Aorta (tissue), 5 donors: ENCODE measurements around the gene KCNJ15. TPM values are rescaled to one million over a fixed set of nuclear protein-coding genes. Genes with fewer than 3 reads are reported as not detected.

ENCODE experiments used
- ATAC-seq: fragments of 200-7000 bp; cut with Tn5 transposase; one replicate; pipeline ENCODE4 v1.9.1; 2022; ENCODE audit warnings: moderate library complexity; ENCODE audit not compliant: low FRiP score
- DNase-seq, 2 donors: peaks; one replicate each; pipeline ENCODE4 v3.0.0-alpha.2; 2020
- H3K27ac ChIP-seq, 2 donors: one replicate each; pipeline ENCODE4 v1.5.1; 2013; ENCODE audit warnings: low read length in 2 of 2, mild to moderate bottlenecking in 2 of 2, moderate library complexity in 2 of 2, control low read depth in 1 of 2, inconsistent platforms in 1 of 2, low read depth in 1 of 2
- H3K27me3 ChIP-seq, 2 donors: one replicate each; pipeline ENCODE4 v1.6.1; 2013; ENCODE audit warnings: control low read depth in 1 of 2, low read length in 1 of 2, mild to moderate bottlenecking in 1 of 2, moderate library complexity in 1 of 2; ENCODE audit not compliant: insufficient read depth in 2 of 2, control insufficient read depth in 1 of 2
- H3K36me3 ChIP-seq, 2 donors: one replicate each; pipeline ENCODE4 v1.6.1; 2013; ENCODE audit warnings: control low read depth in 1 of 2, low read length in 1 of 2, mild to moderate bottlenecking in 1 of 2; ENCODE audit not compliant: insufficient read depth in 2 of 2, control insufficient read depth in 1 of 2
- H3K4me1 ChIP-seq, 2 donors: one replicate each; pipeline ENCODE4 v1.6.1; 2013; ENCODE audit warnings: low read length in 2 of 2, control low read depth in 1 of 2, mild to moderate bottlenecking in 1 of 2, moderate library complexity in 1 of 2; ENCODE audit not compliant: insufficient read depth in 2 of 2, control insufficient read depth in 1 of 2
- H3K4me3 ChIP-seq, 2 donors: one replicate each; pipeline ENCODE4 v1.5.1; 2013; ENCODE audit warnings: low read length in 2 of 2, control low read depth in 1 of 2, mild to moderate bottlenecking in 1 of 2
- H3K9me3 ChIP-seq: one replicate; pipeline ENCODE4 v1.6.1; 2013; ENCODE audit warnings: mild to moderate bottlenecking, low read length; ENCODE audit not compliant: control insufficient read depth
- WGBS, 2 donors: extraction: QIAGEN DNeasy Blood & Tissue Kit; methylation state at CpG; one replicate each; pipeline ENCODE4 v1.1.7; 2013; 5-methylcytosine and 5-hydroxymethylcytosine counted together
- intact Hi-C, 2 donors: fragments of 100-400 bp; cut with DNase I; formaldehyde crosslinking; loops; one replicate each; pipeline versions ENCODE4 v1.14.2 to v1.15.0; 2022
- polyA plus RNA-seq, 2 donors: library from polyadenylated mRNA; stranded (reverse); fragments of 200-250 nt; gene quantifications; one replicate each; pipeline ENCODE4 v1.2.3, GENCODE V29; 2013
- total RNA-seq, 2 donors: library from RNA; stranded (reverse); fragmentation: NEBNext Ultra II Directional; extraction: Animal tissue kit (Norgen Biotek cat#: 25700); gene quantifications; one replicate each; pipeline ENCODE4 v1.2.1, GENCODE V29; 2021
- donor health status: healthy with polysubstance abuse.
- donor health status: Bipolar disorder and iron deficiency.
- donor health status: DM: no; HTN: no; CAD: no.
- donor health status: DM: no; HTN: no; CAD: no.
- donor health status: DM: yes; HTN: yes; CAD: no.

The KCNJ15 gene
- total and polyA plus RNA-seq, 4 donors = 0.05 to 2.7 (median 1.5) TPM

- H3K4me1 ChIP-seq = peaks cover 0 to 3% of the 10 kb centered on the region in 2 donors
- WGBS, 2 donors = 53 to 55% methylated on average over 4 of the region's 4 CpGs
- intact Hi-C loops = loop anchor here in 1 of 2 donors (10.0 kb wide), 2 partner anchors 57 to 247 kb away; partner anchors contain the start of gene ERG
- H3K27ac ChIP-seq = no peak overlapping the region
- no peaks in the 10 kb centered on the region for H3K9me3 ChIP-seq
- DNase-seq (no peak), ATAC-seq (no peak)
- H3K36me3 ChIP-seq = no peaks in the 10 kb centered on the region
- no peaks in the 10 kb centered on the region for H3K27me3 ChIP-seq
- H3K4me3 ChIP-seq = no peak overlapping the region
Measured at GRCh38 chr21:38247738-38248510, 8.9 kb upstream of the KCNJ15 start.

DNA sequence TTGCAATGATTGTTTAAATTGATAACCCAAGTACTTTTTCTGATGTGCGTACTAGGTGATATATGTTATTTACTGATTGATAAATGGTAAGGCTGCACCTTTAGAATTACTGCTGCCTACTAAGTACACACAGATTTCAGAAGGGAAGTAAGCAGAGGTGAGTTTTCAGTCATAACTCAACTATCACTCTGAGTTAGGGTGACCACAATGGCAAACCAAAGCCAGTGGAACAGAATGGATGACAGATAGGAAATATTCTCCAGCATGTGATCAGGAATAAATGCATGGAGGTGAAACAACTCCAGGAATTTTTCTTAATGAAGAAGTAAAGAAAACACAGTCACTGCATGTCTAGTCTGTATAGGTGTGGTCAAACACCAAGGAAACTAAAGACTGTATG, 7.5 kb upstream of the KCNJ15 start:
- Histone ChIP-seq H3K9me3 (no peaks in the 10 kb centered on the region), H3K27me3 (no peaks in the 10 kb centered on the region), H3K27ac (no peak overlapping the region), H3K4me1 (peaks cover 0 to 3% of the 10 kb centered on the region in 2 donors), H3K36me3 (no peaks in the 10 kb centered on the region), H3K4me3 (no peak overlapping the region)
- intact Hi-C loops = loop anchor here in 1 of 2 donors (10.0 kb wide), 2 partner anchors 56 to 246 kb away; partner anchors contain the start of gene ERG
- WGBS, 2 donors = 93 to 94% methylated on average over 1 of the region's 1 CpG
- no peak for DNase-seq
- ATAC-seq = no peak

GRCh38 chr21:38249696-38250278, 7.0 kb upstream of the KCNJ15 start:
- H3K36me3 ChIP-seq = no peaks in the 10 kb centered on the region
- peak overlapping the region; percentile 63 to 71 for H3K27ac ChIP-seq
- no peaks in the 10 kb centered on the region for H3K27me3 ChIP-seq
- no peaks in the 10 kb centered on the region for H3K9me3 ChIP-seq
- DNase-seq = no peak
- H3K4me3 ChIP-seq = no peak overlapping the region
- intact Hi-C loops = loop anchor here in 1 of 2 donors (10.0 kb wide), 2 partner anchors 55 to 245 kb away; partner anchors contain the start of gene ERG
- ATAC-seq = peak; percentile 61
- 5 to 6% methylated on average over 3 of the region's 3 CpGs for WGBS, 2 donors
- H3K4me1 ChIP-seq = peaks cover 0 to 3% of the 10 kb centered on the region in 2 donors

DNA sequence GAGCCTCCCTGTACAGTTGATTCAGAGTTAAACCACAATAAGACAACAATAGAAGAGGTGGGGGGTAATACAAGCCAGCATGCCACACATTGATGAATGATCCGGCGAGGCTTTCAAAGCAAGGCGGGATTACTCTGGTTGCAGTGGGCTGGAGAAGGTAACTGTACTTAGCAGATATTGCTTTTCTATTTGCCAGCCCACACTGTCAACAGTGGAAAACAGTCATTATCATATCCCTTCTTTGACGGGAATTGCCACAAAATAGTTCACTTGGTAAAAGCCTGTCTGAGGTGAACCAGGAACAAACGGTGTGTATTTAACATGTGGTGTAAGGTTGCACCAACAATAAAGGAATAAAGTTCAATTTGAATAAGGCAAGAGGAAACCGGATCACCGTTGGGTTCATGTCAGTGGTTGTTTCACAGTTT, 5.8 kb upstream of the KCNJ15 start:
- 91 to 95% methylated on average over 7 of the region's 7 CpGs for WGBS, 2 donors
- peak overlapping the region in 1 of 2 donors; percentile 59 for H3K27ac ChIP-seq
- intact Hi-C loops = no loop called here

DNA sequence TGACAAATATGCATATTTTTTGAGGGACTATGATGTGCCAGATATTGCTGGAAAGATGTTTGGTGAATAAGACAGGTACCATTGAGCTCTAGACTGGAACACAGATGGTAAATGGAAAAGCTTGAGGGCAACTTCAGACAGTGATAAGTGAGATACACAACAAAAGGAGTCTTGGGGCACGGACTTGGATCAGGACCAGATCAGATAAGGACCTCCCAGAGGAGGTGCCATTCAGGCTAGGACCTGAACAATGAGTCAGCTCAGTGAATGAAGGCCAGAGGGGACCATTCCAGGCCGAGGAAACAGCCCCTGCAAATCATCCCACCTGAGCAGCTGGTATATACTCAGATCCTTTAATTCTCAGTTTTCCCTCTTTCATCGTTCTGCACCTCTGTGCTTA, 1.8 kb upstream of the KCNJ15 start:
- WGBS, 2 donors = 42 to 47% methylated on average over 3 of the region's 3 CpGs
- no peaks in the 10 kb centered on the region for H3K36me3 ChIP-seq
- H3K27me3 ChIP-seq = no peaks in the 10 kb centered on the region
- peaks cover 0 to 3% of the 10 kb centered on the region in 2 donors for H3K4me1 ChIP-seq
- no peak overlapping the region for H3K27ac ChIP-seq
- ATAC-seq (no peak), DNase-seq (no peak)
- intact Hi-C loops = no loop called here
- H3K9me3 ChIP-seq = no peaks in the 10 kb centered on the region
- H3K4me3 ChIP-seq = no peak overlapping the region

More for the DNA sequence above, 5.8 kb upstream of the KCNJ15 start:
- Histone ChIP-seq H3K9me3 (no peaks in the 10 kb centered on the region), H3K27me3 (no peaks in the 10 kb centered on the region), H3K4me1 (peaks cover 0 to 3% of the 10 kb centered on the region in 2 donors), H3K4me3 (no peak overlapping the region), H3K36me3 (no peaks in the 10 kb centered on the region)
- ATAC-seq = no peak
- DNase-seq = no peak

DNA sequence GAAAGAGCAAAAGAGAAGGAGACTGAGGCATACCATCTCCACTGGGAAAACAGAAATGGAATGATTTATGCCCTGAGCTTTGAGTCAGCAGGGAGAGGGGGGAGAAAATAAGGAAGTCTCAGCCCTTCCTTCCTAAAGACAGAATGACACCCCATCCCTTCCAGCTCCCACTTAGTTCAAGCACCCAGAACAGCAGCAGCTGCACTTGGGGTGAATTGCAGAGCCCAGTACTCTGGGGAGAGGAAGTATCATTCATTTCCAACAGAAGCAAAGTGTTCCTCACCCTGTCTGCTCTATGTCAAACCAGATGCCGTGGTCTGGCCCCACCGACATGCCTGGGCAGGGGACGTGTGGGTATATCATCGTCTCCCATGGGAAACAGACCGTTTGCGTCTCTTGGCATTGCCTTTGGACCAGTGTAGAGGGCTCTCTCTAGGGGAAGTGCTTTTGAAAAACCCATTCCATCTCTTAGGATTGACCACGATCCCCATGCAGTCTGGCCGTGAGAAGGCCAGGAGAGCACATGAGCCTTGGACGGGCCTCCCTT, 1.1 kb upstream of the KCNJ15 start:
- DNase-seq (no peak), ATAC-seq (no peak)
- no peaks in the 10 kb centered on the region for H3K27me3 ChIP-seq
- peaks cover 0 to 3% of the 10 kb centered on the region in 2 donors for H3K4me1 ChIP-seq
- no peaks in the 10 kb centered on the region for H3K36me3 ChIP-seq
- no peaks in the 10 kb centered on the region for H3K9me3 ChIP-seq
- 51 to 55% methylated on average over 9 of the region's 9 CpGs for WGBS, 2 donors
- intact Hi-C loops = no loop called here
- H3K27ac ChIP-seq = no peak overlapping the region
- H3K4me3 ChIP-seq = no peak overlapping the region

DNA sequence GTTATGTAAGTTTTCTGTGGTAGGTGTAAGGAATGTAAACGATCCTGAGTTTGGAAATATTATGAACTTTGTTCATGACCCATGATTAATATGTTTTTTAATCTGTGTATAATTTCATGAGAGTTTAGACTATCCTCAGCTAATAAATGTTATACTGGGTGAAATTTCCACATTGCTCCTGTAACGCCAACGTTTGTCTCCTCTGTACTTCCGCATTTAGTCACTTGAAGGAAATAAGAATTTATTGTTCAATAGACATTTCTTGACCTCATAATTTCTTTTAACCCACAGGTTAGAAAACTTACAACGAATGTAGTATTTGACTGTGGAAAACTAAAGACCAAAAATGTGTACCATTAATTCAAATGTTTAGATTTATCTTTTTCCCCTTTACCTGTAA, 876 bp downstream of the KCNJ15 start:
- intact Hi-C loops = no loop called here
- ATAC-seq (no peak), DNase-seq (no peak)
- Histone ChIP-seq H3K4me1 (peaks cover 0 to 1% of the 10 kb centered on the region in 2 donors), H3K4me3 (no peak overlapping the region), H3K36me3 (no peaks in the 10 kb centered on the region), H3K27ac (no peak overlapping the region), H3K9me3 (no peaks in the 10 kb centered on the region), H3K27me3 (no peaks in the 10 kb centered on the region)
- whole genome bisulfite sequencing, 2 donors = 90 to 94% methylated on average over 5 of the region's 5 CpGs

GRCh38 chr21:38258521-38259485, 2.0 kb downstream of the KCNJ15 start:
- WGBS, 2 donors = 29 to 34% methylated on average over 17 of the region's 17 CpGs
- Histone ChIP-seq H3K4me1 (no peaks in the 10 kb centered on the region), H3K9me3 (no peaks in the 10 kb centered on the region), H3K27ac (no peak overlapping the region), H3K27me3 (no peaks in the 10 kb centered on the region), H3K4me3 (no peak overlapping the region), H3K36me3 (no peaks in the 10 kb centered on the region)
- ATAC-seq (no peak), DNase-seq (no peak)
- intact Hi-C loops = no loop called here
